Measurements from ENCODE around the gene BMF.
A peak's percentile ranks its signal among the peaks of the same experiment; 100 is the strongest.

The BMF gene

GRCh38 chr15:40088929-40089755 is 19.5 kb downstream of the BMF start:
- Histone ChIP-seq H3K23ac (ENCODE audit: low read length) (peak overlapping the region; percentile 20), H3K9ac (ENCODE audit: low read length) (peak overlapping the region; percentile 58), H3K79me2 (ENCODE audit: control insufficient read depth, insufficient read depth, low read length) (no peaks in the 10 kb centered on the region), H2BK15ac (replicated peaks; ENCODE audit: low read depth) (no peak overlapping the region), H2AK5ac (ENCODE audit: low read length) (peak overlapping the region; percentile 60), H3K18ac (ENCODE audit: low read length) (peak overlapping the region; percentile 87), H3K56ac (ENCODE audit: low read length) (peak overlapping the region; percentile 85), H2BK120ac (ENCODE audit: low read depth, low read length) (peak overlapping the region; percentile 84), H4K5ac (ENCODE audit: low read length) (peak overlapping the region; percentile 50), H3K27ac (ENCODE audit: low read depth, low read length) (peak overlapping the region; percentile 96), H2BK5ac (ENCODE audit: low read length) (peak overlapping the region; percentile 98), H3K4ac (ENCODE audit: low read depth, low read length) (peak overlapping the region; percentile 94), H3K4me3 (ENCODE audit: low read length) (no peak overlapping the region), H3K27me3 (ENCODE audit: insufficient read depth, low read length, poor library complexity) (no peaks in the 10 kb centered on the region), H3K4me2 (ENCODE audit: low read length) (peak overlapping the region; percentile 25), H3K36me3 (ENCODE audit: control insufficient read depth, insufficient read depth, low read length) (no peaks in the 10 kb centered on the region), H3K79me1 (ENCODE audit: low read length) (no peaks in the 10 kb centered on the region), H4K8ac (ENCODE audit: low read depth, low read length) (no peak overlapping the region), H3K4me1 (ENCODE audit: control insufficient read depth, low read depth, low read length) (peaks cover 38% of the 10 kb centered on the region)
- DNase-seq, result peak; percentile 98
- no CpG with 5 or more reads among the region's 7 CpGs for WGBS (ENCODE audit: extremely low coverage, insufficient coverage, low lambda C conversion rate)

- no peaks in the 10 kb centered on the region for H3K79me2 ChIP-seq (ENCODE audit: control insufficient read depth, insufficient read depth, low read length)
- H3K23ac ChIP-seq (ENCODE audit: low read length), result no peak overlapping the region
- WGBS (ENCODE audit: extremely low coverage, insufficient coverage, low lambda C conversion rate), result no CpG with 5 or more reads among the region's 9 CpGs
- H3K4me1 ChIP-seq (ENCODE audit: control insufficient read depth, low read depth, low read length), result peaks cover 38% of the 10 kb centered on the region
- no peak overlapping the region for H2BK15ac ChIP-seq (replicated peaks; ENCODE audit: low read depth)
- H3K27ac ChIP-seq (ENCODE audit: low read depth, low read length), result peak overlapping the region; percentile 96
- H3K27me3 ChIP-seq (ENCODE audit: insufficient read depth, low read length, poor library complexity), result no peaks in the 10 kb centered on the region
- H2BK120ac ChIP-seq (ENCODE audit: low read depth, low read length), result peak overlapping the region; percentile 84
- peak overlapping the region; percentile 25 for H3K4me2 ChIP-seq (ENCODE audit: low read length)
- H3K56ac ChIP-seq (ENCODE audit: low read length), result peak overlapping the region; percentile 81
- peak overlapping the region; percentile 87 for H3K18ac ChIP-seq (ENCODE audit: low read length)
- DNase-seq, result no peak
- H3K79me1 ChIP-seq (ENCODE audit: low read length), result no peaks in the 10 kb centered on the region
- no peak overlapping the region for H3K4me3 ChIP-seq (ENCODE audit: low read length)
- peak overlapping the region; percentile 65 for H3K4ac ChIP-seq (ENCODE audit: low read depth, low read length)
- H4K5ac ChIP-seq (ENCODE audit: low read length), result peak overlapping the region; percentile 50
- no peak overlapping the region for H4K8ac ChIP-seq (ENCODE audit: low read depth, low read length)
- H2AK5ac ChIP-seq (ENCODE audit: low read length), result peak overlapping the region; percentile 9
- H3K9ac ChIP-seq (ENCODE audit: low read length), result peak overlapping the region; percentile 58
- no peaks in the 10 kb centered on the region for H3K36me3 ChIP-seq (ENCODE audit: control insufficient read depth, insufficient read depth, low read length)
- H2BK5ac ChIP-seq (ENCODE audit: low read length), result peak overlapping the region; percentile 98
Measured at GRCh38 chr15:40087991-40088928, 20.4 kb downstream of the BMF start.

DNA sequence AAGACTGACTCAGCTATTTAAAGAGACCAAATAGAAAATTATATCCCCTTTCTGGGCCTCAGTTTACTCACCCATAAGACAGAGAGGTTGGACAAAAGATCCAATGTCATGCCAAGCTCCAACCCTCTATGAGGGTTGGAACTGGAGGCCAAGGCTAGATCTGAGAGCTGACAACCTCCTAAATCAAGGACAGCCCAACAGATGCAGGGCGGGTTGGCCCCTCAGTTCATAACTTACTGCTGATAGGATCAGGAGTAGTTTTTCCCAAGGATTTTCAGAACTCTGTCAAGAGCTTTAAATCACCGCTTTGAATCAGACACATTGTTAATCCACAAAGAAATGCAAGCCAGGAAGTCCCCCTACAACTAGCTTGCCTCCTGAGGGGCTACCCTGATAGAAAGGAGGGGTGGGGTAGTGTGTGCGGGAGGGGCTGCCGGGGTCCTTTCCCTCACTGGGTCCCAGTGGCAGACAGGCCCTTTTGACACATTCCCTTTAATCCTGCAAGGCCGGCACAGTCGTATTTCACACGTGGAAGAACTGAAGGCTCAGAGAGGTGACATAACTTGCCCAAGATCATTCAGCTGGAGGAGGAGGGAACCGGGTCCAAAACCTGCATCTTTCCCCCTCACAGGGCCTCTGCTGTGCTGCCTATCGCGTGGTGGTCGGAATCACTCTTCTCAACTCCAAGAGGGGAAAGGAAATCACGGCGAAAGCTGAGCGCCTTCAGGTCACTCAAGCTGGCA is 21.4 kb downstream of the BMF start:
- no CpG with 5 or more reads among the region's 14 CpGs for WGBS (ENCODE audit: extremely low coverage, insufficient coverage, low lambda C conversion rate)
- peaks cover 34% of the 10 kb centered on the region for H3K4me1 ChIP-seq (ENCODE audit: control insufficient read depth, low read depth, low read length)
- peak overlapping the region; percentile 25 for H3K27ac ChIP-seq (ENCODE audit: low read depth, low read length)

GRCh38 chr15:40085266-40085665 is 23.4 kb downstream of the BMF start:
- Histone ChIP-seq H3K23ac (ENCODE audit: low read length) (peak overlapping the region; percentile 15), H3K9ac (ENCODE audit: low read length) (peak overlapping the region; percentile 12), H3K4me2 (ENCODE audit: low read length) (no peak overlapping the region), H3K18ac (ENCODE audit: low read length) (no peak overlapping the region), H4K5ac (ENCODE audit: low read length) (no peak overlapping the region), H3K27ac (ENCODE audit: low read depth, low read length) (no peak overlapping the region), H3K4me3 (ENCODE audit: low read length) (no peak overlapping the region), H2AK5ac (ENCODE audit: low read length) (peak overlapping the region; percentile 49), H3K79me1 (ENCODE audit: low read length) (no peaks in the 10 kb centered on the region), H3K79me2 (ENCODE audit: control insufficient read depth, insufficient read depth, low read length) (no peaks in the 10 kb centered on the region), H2BK120ac (ENCODE audit: low read depth, low read length) (no peak overlapping the region), H3K27me3 (ENCODE audit: insufficient read depth, low read length, poor library complexity) (no peaks in the 10 kb centered on the region), H3K56ac (ENCODE audit: low read length) (peak overlapping the region; percentile 65), H2BK15ac (replicated peaks; ENCODE audit: low read depth) (no peak overlapping the region), H3K4ac (ENCODE audit: low read depth, low read length) (no peak overlapping the region), H4K8ac (ENCODE audit: low read depth, low read length) (no peak overlapping the region), H3K4me1 (ENCODE audit: control insufficient read depth, low read depth, low read length) (peaks cover 42% of the 10 kb centered on the region), H3K36me3 (ENCODE audit: control insufficient read depth, insufficient read depth, low read length) (no peaks in the 10 kb centered on the region), H2BK5ac (ENCODE audit: low read length) (peak overlapping the region; percentile 46)
- WGBS (ENCODE audit: extremely low coverage, insufficient coverage, low lambda C conversion rate), result no CpG with 5 or more reads among the region's 10 CpGs
- no peak for DNase-seq

More for the DNA sequence above, 21.4 kb downstream of the BMF start:
- no peak overlapping the region for H2AK5ac ChIP-seq (ENCODE audit: low read length)
- H3K4me3 ChIP-seq (ENCODE audit: low read length), result no peak overlapping the region
- no peaks in the 10 kb centered on the region for H3K27me3 ChIP-seq (ENCODE audit: insufficient read depth, low read length, poor library complexity)
- H3K79me2 ChIP-seq (ENCODE audit: control insufficient read depth, insufficient read depth, low read length), result no peaks in the 10 kb centered on the region
- no peak overlapping the region for H3K23ac ChIP-seq (ENCODE audit: low read length)
- no peak overlapping the region for H4K5ac ChIP-seq (ENCODE audit: low read length)
- peak overlapping the region; percentile 69 for H3K56ac ChIP-seq (ENCODE audit: low read length)
- no peak overlapping the region for H3K4me2 ChIP-seq (ENCODE audit: low read length)
- peak; percentile 55 for DNase-seq
- no peak overlapping the region for H2BK120ac ChIP-seq (ENCODE audit: low read depth, low read length)
- peak overlapping the region; percentile 77 for H3K4ac ChIP-seq (ENCODE audit: low read depth, low read length)
- H3K36me3 ChIP-seq (ENCODE audit: control insufficient read depth, insufficient read depth, low read length), result no peaks in the 10 kb centered on the region
- H4K8ac ChIP-seq (ENCODE audit: low read depth, low read length), result no peak overlapping the region
- peak overlapping the region; percentile 17 for H3K9ac ChIP-seq (ENCODE audit: low read length)
- no peak overlapping the region for H2BK15ac ChIP-seq (replicated peaks; ENCODE audit: low read depth)
- peak overlapping the region; percentile 39 for H2BK5ac ChIP-seq (ENCODE audit: low read length)
- peak overlapping the region; percentile 51 for H3K18ac ChIP-seq (ENCODE audit: low read length)
- H3K79me1 ChIP-seq (ENCODE audit: low read length), result no peaks in the 10 kb centered on the region

GRCh38 chr15:40084650-40085049 is 24.0 kb downstream of the BMF start:
- no peak overlapping the region for H3K4me2 ChIP-seq (ENCODE audit: low read length)
- no peaks in the 10 kb centered on the region for H3K79me1 ChIP-seq (ENCODE audit: low read length)
- no peak overlapping the region for H2BK5ac ChIP-seq (ENCODE audit: low read length)
- H2BK120ac ChIP-seq (ENCODE audit: low read depth, low read length), result no peak overlapping the region
- no peak overlapping the region for H4K5ac ChIP-seq (ENCODE audit: low read length)
- no peak overlapping the region for H2AK5ac ChIP-seq (ENCODE audit: low read length)
- WGBS (ENCODE audit: extremely low coverage, insufficient coverage, low lambda C conversion rate), result no CpG with 5 or more reads among the region's 9 CpGs
- no peak overlapping the region for H3K27ac ChIP-seq (ENCODE audit: low read depth, low read length)
- H3K23ac ChIP-seq (ENCODE audit: low read length), result no peak overlapping the region
- peaks cover 38% of the 10 kb centered on the region for H3K4me1 ChIP-seq (ENCODE audit: control insufficient read depth, low read depth, low read length)
- H3K27me3 ChIP-seq (ENCODE audit: insufficient read depth, low read length, poor library complexity), result no peaks in the 10 kb centered on the region
- no peak overlapping the region for H2BK15ac ChIP-seq (replicated peaks; ENCODE audit: low read depth)
- no peak overlapping the region for H3K4me3 ChIP-seq (ENCODE audit: low read length)
- H4K8ac ChIP-seq (ENCODE audit: low read depth, low read length), result no peak overlapping the region
- no peaks in the 10 kb centered on the region for H3K79me2 ChIP-seq (ENCODE audit: control insufficient read depth, insufficient read depth, low read length)
- no peak overlapping the region for H3K9ac ChIP-seq (ENCODE audit: low read length)
- H3K18ac ChIP-seq (ENCODE audit: low read length), result no peak overlapping the region
- DNase-seq, result no peak
- H3K36me3 ChIP-seq (ENCODE audit: control insufficient read depth, insufficient read depth, low read length), result no peaks in the 10 kb centered on the region
- H3K4ac ChIP-seq (ENCODE audit: low read depth, low read length), result no peak overlapping the region
- peak overlapping the region; percentile 54 for H3K56ac ChIP-seq (ENCODE audit: low read length)
